Measurements from ENCODE around the gene ARRDC3.

DNA sequence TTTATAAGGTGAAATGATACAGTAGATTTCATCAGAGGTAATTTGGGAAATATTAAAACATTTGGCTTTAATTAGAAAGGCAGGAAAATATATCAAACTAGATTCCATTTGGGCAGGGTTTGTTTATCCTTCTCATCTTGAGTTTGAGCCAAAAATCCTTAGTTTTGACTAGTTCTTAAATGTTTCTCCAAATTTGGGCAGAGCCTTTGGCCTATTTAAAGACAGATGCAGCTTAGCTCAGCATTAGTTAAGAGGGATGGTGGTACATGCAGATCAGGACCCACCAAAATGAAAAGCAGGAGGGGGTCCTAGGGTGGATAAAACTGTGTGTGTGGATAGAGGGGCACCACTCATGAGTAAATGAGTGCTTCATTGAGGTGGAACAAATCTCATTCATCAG lies 20.3 kb upstream of the ARRDC3 start:
- TF ChIP-seq CTCF (conservative IDR thresholded peaks at IDR 0.05 in 1 of 2, IDR thresholded peaks at IDR 0.05 in 1 of 2; ENCODE audit: low read depth in 1 of 2, low read length in 2 of 2) (no peak), EZH2 (IDR thresholded peaks at IDR 0.05; ENCODE audit: low read length, missing control alignments) (no peak)

Data from fibroblast of lung (primary cell).